Activated T-cell treated with anti-CD3 and anti-CD28 coated beads, Interleukin-2, amount 50 U/mL, for 4 hours (primary cell): ENCODE measurements around the gene EHMT2. TPM values are rescaled to one million over a fixed set of nuclear protein-coding genes. Genes with fewer than 3 reads are reported as not detected.
A peak's percentile ranks its signal among the peaks of the same experiment; 100 is the strongest.
"Not testable (repeated sequence)": the region's sequence is repeated elsewhere in the genome, so short reads cannot be mapped to it uniquely, and the experiment has no call there.

ENCODE experiments used
- ATAC-seq, 2 donors: fragments of 200-7000 bp; cut with Tn5 transposase; one replicate each; pipeline ENCODE4 v1.10.0; 2021
- DNase-seq: peaks from one replicate; pipeline ENCODE4 v3.0.0-alpha.2; 2020
- H3K27me3 Mint-ChIP-seq: one replicate; pipeline ENCODE4 v1.8.0; 2021; ENCODE audit warnings: low read depth, mixed read lengths
- H3K36me3 Mint-ChIP-seq: one replicate; pipeline ENCODE4 v1.8.0; 2022; ENCODE audit warnings: mixed read lengths; ENCODE audit not compliant: insufficient read depth
- H3K4me1 Mint-ChIP-seq: one replicate; pipeline ENCODE4 v1.8.0; 2021; ENCODE audit warnings: low read depth, mixed read lengths
- H3K4me3 Mint-ChIP-seq: one replicate; pipeline ENCODE4 v1.8.0; 2021; ENCODE audit warnings: mild to moderate bottlenecking, moderate library complexity, mixed read lengths
- H3K9me3 Mint-ChIP-seq: one replicate; pipeline ENCODE4 v1.8.0; 2021; ENCODE audit warnings: mixed read lengths
- total RNA-seq, 3 donors: library from RNA; stranded (reverse); gene quantifications; one replicate each; pipeline ENCODE4 v1.2.1, GENCODE V29; 2021

EHMT2 gene
- total RNA-seq, 3 donors from 2014 or later = 52.8 to 70.9 (median 67.8) TPM

- Mint-ChIP-seq H3K36me3 (peaks cover 15% of the 10 kb centered on the region), H3K9me3 (no peaks in the 10 kb centered on the region), H3K27me3 (no peaks in the 10 kb centered on the region), H3K4me3 (no peak overlapping the region), H3K4me1 (peaks cover 2% of the 10 kb centered on the region)
- no peak for DNase-seq
- ATAC-seq = no peak
Observed at GRCh38 chr6:31877125-31877650, 20.3 kb downstream of the EHMT2 start.

- DNase-seq (no peak), ATAC-seq (no peak)
- peaks cover 11% of the 10 kb centered on the region for H3K36me3 Mint-ChIP-seq
- H3K9me3 Mint-ChIP-seq = no peaks in the 10 kb centered on the region
- peaks cover 4% of the 10 kb centered on the region for H3K4me1 Mint-ChIP-seq
- H3K27me3 Mint-ChIP-seq = no peaks in the 10 kb centered on the region
- no peak overlapping the region for H3K4me3 Mint-ChIP-seq
Observed at GRCh38 chr6:31876357-31876756, 21.1 kb downstream of the EHMT2 start.

GRCh38 chr6:31875877-31876276 is 21.6 kb downstream of the EHMT2 start:
- DNase-seq (no peak), ATAC-seq (no peak)
- peaks cover 6% of the 10 kb centered on the region for H3K36me3 Mint-ChIP-seq
- no peaks in the 10 kb centered on the region for H3K9me3 Mint-ChIP-seq
- H3K4me3 Mint-ChIP-seq = no peak overlapping the region
- peaks cover 8% of the 10 kb centered on the region for H3K4me1 Mint-ChIP-seq
- H3K27me3 Mint-ChIP-seq = no peaks in the 10 kb centered on the region

- Mint-ChIP-seq H3K27me3 (no peaks in the 10 kb centered on the region), H3K4me3 (no peak overlapping the region), H3K4me1 (peaks cover 8% of the 10 kb centered on the region), H3K36me3 (peaks cover 4% of the 10 kb centered on the region), H3K9me3 (no peaks in the 10 kb centered on the region)
- DNase-seq = no peak
- ATAC-seq = no peak
Observed at GRCh38 chr6:31874836-31875572, 22.5 kb downstream of the EHMT2 start.

- Mint-ChIP-seq H3K36me3 (no peaks in the 10 kb centered on the region), H3K27me3 (no peaks in the 10 kb centered on the region), H3K4me3 (no peak overlapping the region), H3K9me3 (no peaks in the 10 kb centered on the region), H3K4me1 (peaks cover 8% of the 10 kb centered on the region)
- peak in 1 of 2 donors; percentile 23 for ATAC-seq
- no peak for DNase-seq
Observed at GRCh38 chr6:31874084-31874670, 23.3 kb downstream of the EHMT2 start.

- Mint-ChIP-seq H3K36me3 (no peaks in the 10 kb centered on the region), H3K9me3 (no peaks in the 10 kb centered on the region), H3K27me3 (no peaks in the 10 kb centered on the region), H3K4me1 (peaks cover 8% of the 10 kb centered on the region), H3K4me3 (no peak overlapping the region)
- DNase-seq (no peak), ATAC-seq (no peak)
Observed at GRCh38 chr6:31871046-31871659, 26.3 kb downstream of the EHMT2 start.

GRCh38 chr6:31870385-31870921 is 27.0 kb downstream of the EHMT2 start:
- Mint-ChIP-seq H3K4me3 (no peak overlapping the region), H3K4me1 (peaks cover 8% of the 10 kb centered on the region), H3K9me3 (no peaks in the 10 kb centered on the region), H3K27me3 (no peaks in the 10 kb centered on the region), H3K36me3 (no peaks in the 10 kb centered on the region)
- ATAC-seq (no peak), DNase-seq (no peak)

- Mint-ChIP-seq H3K36me3 (no peaks in the 10 kb centered on the region), H3K27me3 (no peaks in the 10 kb centered on the region), H3K9me3 (no peaks in the 10 kb centered on the region), H3K4me1 (peaks cover 10% of the 10 kb centered on the region), H3K4me3 (no peak overlapping the region)
- ATAC-seq (no peak), DNase-seq (no peak)
Observed at GRCh38 chr6:31869343-31869742, 28.2 kb downstream of the EHMT2 start.

GRCh38 chr6:31868658-31868971 is 28.9 kb downstream of the EHMT2 start:
- not testable (repeated sequence) for H3K9me3 Mint-ChIP-seq, H3K4me3 Mint-ChIP-seq, H3K27me3 Mint-ChIP-seq, ATAC-seq, H3K36me3 Mint-ChIP-seq, DNase-seq
- peaks cover 13% of the 10 kb centered on the region for H3K4me1 Mint-ChIP-seq

GRCh38 chr6:31865205-31866118 is 32.0 kb downstream of the EHMT2 start:
- Mint-ChIP-seq H3K4me3 (no peak overlapping the region), H3K36me3 (no peaks in the 10 kb centered on the region)
- ATAC-seq = no peak

GRCh38 chr6:31864818-31865204 is 32.7 kb downstream of the EHMT2 start:
- ATAC-seq = no peak

More at GRCh38 chr6:31865205-31866118, 32.0 kb downstream of the EHMT2 start:
- peaks cover 18% of the 10 kb centered on the region for H3K4me1 Mint-ChIP-seq
- DNase-seq = no peak
- H3K27me3 Mint-ChIP-seq = no peaks in the 10 kb centered on the region
- no peaks in the 10 kb centered on the region for H3K9me3 Mint-ChIP-seq

GRCh38 chr6:31864123-31864562 is 33.4 kb downstream of the EHMT2 start:
- DNase-seq, H3K36me3 Mint-ChIP-seq, ATAC-seq, H3K9me3 Mint-ChIP-seq, H3K27me3 Mint-ChIP-seq: not testable (repeated sequence)
- peaks cover 18% of the 10 kb centered on the region for H3K4me1 Mint-ChIP-seq
- H3K4me3 Mint-ChIP-seq = peak overlapping the region; percentile 89

More at GRCh38 chr6:31864818-31865204, 32.7 kb downstream of the EHMT2 start:
- Mint-ChIP-seq H3K36me3 (peaks cover 4% of the 10 kb centered on the region), H3K27me3 (no peaks in the 10 kb centered on the region), H3K9me3 (no peaks in the 10 kb centered on the region), H3K4me3 (no peak overlapping the region), H3K4me1 (peaks cover 18% of the 10 kb centered on the region)
- no peak for DNase-seq

- Mint-ChIP-seq H3K4me1 (peaks cover 18% of the 10 kb centered on the region), H3K9me3 (no peaks in the 10 kb centered on the region), H3K36me3 (peaks cover 12% of the 10 kb centered on the region), H3K27me3 (no peaks in the 10 kb centered on the region), H3K4me3 (peak within 1 kb of the TSS; percentile 89)
- DNase-seq (peak; percentile 98), ATAC-seq (peak; percentile 97)
Observed at GRCh38 chr6:31862344-31863235, 34.9 kb downstream of the EHMT2 start, which contains the start of gene NEU1. Gene NEU1 (minus strand): TSS chr6:31862821. CDS start chr6:31862776, 45 bp downstream.
